GM21367 (cell line): ENCODE measurements around the gene STX1A.

ENCODE experiments used
- ATAC-seq: cut with Tn5 transposase; IDR thresholded peaks from one replicate; pipeline ENCODE4 v1.9.1; 2021; ENCODE audit not compliant: unreplicated experiment

STX1A gene

DNA sequence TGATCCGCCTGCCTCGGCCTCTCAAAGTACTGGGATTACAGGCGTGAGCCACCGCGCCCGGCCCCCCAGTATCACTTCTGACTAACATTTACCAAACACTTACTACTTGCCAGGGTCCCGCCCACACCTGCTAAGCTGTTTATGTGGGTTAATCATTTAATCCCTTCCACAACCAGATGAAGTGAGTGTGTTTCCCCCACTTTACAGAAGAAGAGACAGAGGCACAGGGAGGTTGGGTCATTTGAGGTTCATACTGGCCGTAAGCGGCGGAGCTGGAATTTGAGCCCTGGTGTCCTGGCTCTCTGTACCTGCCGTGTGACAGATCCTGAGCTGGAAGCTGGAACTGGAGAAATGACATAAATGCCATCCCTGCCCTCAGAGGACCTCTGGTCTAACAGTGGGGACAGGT lies 66.9 kb downstream of the STX1A start:
- no peak for ATAC-seq

DNA sequence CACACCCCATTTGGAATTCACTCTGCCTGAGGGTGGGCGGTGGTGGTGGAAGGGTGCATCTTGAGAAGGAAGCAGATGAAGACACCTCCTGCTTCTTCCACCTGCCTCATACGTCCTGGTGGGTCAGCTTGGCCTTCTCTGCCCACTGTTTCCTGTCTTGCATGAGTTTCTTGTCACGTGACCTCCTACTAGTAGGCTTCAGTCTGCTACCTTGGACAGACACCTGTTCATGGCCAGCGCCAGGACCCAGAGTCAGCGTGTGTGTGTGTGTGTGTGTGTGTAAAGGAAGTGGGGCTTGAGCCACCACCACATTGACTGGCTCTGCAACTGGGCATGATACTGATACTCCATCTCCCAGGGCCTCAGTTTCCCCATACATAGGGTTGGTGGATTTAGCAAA lies 68.9 kb downstream of the STX1A start:
- ATAC-seq = no peak

GRCh38 chr7:73649576-73649975 lies 69.9 kb downstream of the STX1A start:
- ATAC-seq = no peak
